Neuronal stem cell (in vitro differentiated cells): ENCODE results near the gene WAC.

Source experiments
- DNase-seq: peaks from one replicate; pipeline ENCODE4 v3.0.0-alpha.2; 2013; ENCODE audit warnings: low spot score
- H2AFZ ChIP-seq: one replicate; pipeline ENCODE4 v1.6.1; 2013; ENCODE audit warnings: mild to moderate bottlenecking, low read length, inconsistent platforms
- H2AK5ac ChIP-seq: 2 replicates; pipeline ENCODE4 v1.6.1; 2013; ENCODE audit warnings: low read depth, mild to moderate bottlenecking, inconsistent platforms, low read length, moderate library complexity, mixed read lengths
- H2BK120ac ChIP-seq: 2 replicates; pipeline ENCODE4 v1.6.1; 2013; ENCODE audit warnings: low read depth, mild to moderate bottlenecking, inconsistent platforms, low read length, moderate library complexity, mixed read lengths
- H2BK12ac ChIP-seq: one replicate; pipeline ENCODE4 v1.6.1; 2013; ENCODE audit warnings: low read length, inconsistent platforms
- H2BK15ac ChIP-seq: 2 replicates; pipeline ENCODE4 v1.6.1; 2013; ENCODE audit warnings: mild to moderate bottlenecking, low read length, inconsistent platforms, mixed read lengths
- H2BK5ac ChIP-seq: one replicate; pipeline ENCODE4 v1.6.1; 2013; ENCODE audit warnings: inconsistent platforms, mild to moderate bottlenecking, low read length, moderate library complexity
- H3K14ac ChIP-seq: one replicate; pipeline ENCODE4 v1.6.1; 2013; ENCODE audit warnings: low read length, inconsistent platforms
- H3K18ac ChIP-seq: 2 replicates; pipeline ENCODE4 v1.6.1; 2013; ENCODE audit warnings: low read length, inconsistent platforms
- H3K23ac ChIP-seq: 2 replicates; pipeline ENCODE4 v1.6.1; 2013; ENCODE audit warnings: low read depth, mild to moderate bottlenecking, mixed read lengths, low read length, inconsistent platforms; ENCODE audit not compliant: poor library complexity
- H3K27ac ChIP-seq: replicated peaks from 3 replicates; pipeline ENCODE4 v1.5.1; 2013; ENCODE audit warnings: low read length, inconsistent platforms
- H3K27me3 ChIP-seq, 3 experiments: 2 replicates each; pipeline ENCODE4 v1.6.1; 2013; ENCODE audit warnings: low read length in 3 of 3, mild to moderate bottlenecking in 2 of 3, inconsistent platforms in 1 of 3, low read depth in 1 of 3, mixed read lengths in 1 of 3, moderate library complexity in 1 of 3; ENCODE audit not compliant: control insufficient read depth in 3 of 3, insufficient read depth in 3 of 3
- H3K36me3 ChIP-seq, 2 donors: replicated peaks in 1 of 2; 2 replicates each; pipeline ENCODE4 v1.6.1; 2013; ENCODE audit warnings: low read length in 2 of 2; ENCODE audit not compliant: control insufficient read depth in 2 of 2, insufficient read depth in 2 of 2
- H3K4ac ChIP-seq: 2 replicates; pipeline ENCODE4 v1.6.1; 2013; ENCODE audit warnings: inconsistent platforms, mild to moderate bottlenecking, low read length, moderate library complexity
- H3K4me1 ChIP-seq, 2 donors: 1 replicate in 1 of 2; 2 replicates in 1 of 2; pipeline ENCODE4 v1.6.1; 2013; ENCODE audit warnings: low read length in 2 of 2, low read depth in 1 of 2; ENCODE audit not compliant: control insufficient read depth in 2 of 2, insufficient read depth in 1 of 2
- H3K4me2 ChIP-seq: one replicate; pipeline ENCODE4 v1.6.1; 2013; ENCODE audit warnings: mild to moderate bottlenecking, low read length, inconsistent platforms; ENCODE audit not compliant: insufficient read depth, poor library complexity, severe bottlenecking
- H3K4me3 ChIP-seq, 2 donors: 2 replicates each; pipeline ENCODE4 v1.5.1; 2013; ENCODE audit warnings: low read length in 2 of 2, mild to moderate bottlenecking in 2 of 2, inconsistent platforms in 1 of 2, moderate library complexity in 1 of 2
- H3K79me1 ChIP-seq: one replicate; pipeline ENCODE4 v1.6.1; 2013; ENCODE audit warnings: low read depth, mild to moderate bottlenecking, inconsistent platforms, low read length, moderate library complexity
- H3K9ac ChIP-seq: one replicate; pipeline ENCODE4 v1.6.1; 2013; ENCODE audit warnings: mild to moderate bottlenecking, low read depth, low read length, inconsistent platforms; ENCODE audit not compliant: poor library complexity
- H3K9me3 ChIP-seq, 2 donors: replicated peaks in 1 of 2; 2 replicates each; pipeline versions ENCODE3 to v1.6.1; 2013; ENCODE audit warnings: low read length in 2 of 2, mild to moderate bottlenecking in 2 of 2, inconsistent platforms in 1 of 2, low read depth in 1 of 2, mixed read lengths in 1 of 2, moderate library complexity in 1 of 2; ENCODE audit not compliant: control insufficient read depth in 2 of 2, insufficient read depth in 1 of 2
- H4K8ac ChIP-seq: one replicate; pipeline ENCODE4 v1.6.1; 2013; ENCODE audit warnings: low read depth, mild to moderate bottlenecking, inconsistent platforms, low read length, moderate library complexity
- H4K91ac ChIP-seq: one replicate; pipeline ENCODE4 v1.6.1; 2013; ENCODE audit warnings: low read length, low read depth, mild to moderate bottlenecking, inconsistent platforms; ENCODE audit not compliant: poor library complexity
- WGBS, 2 donors: extraction: QIAGEN DNeasy Blood & Tissue Kit; methylation state at CpG; one replicate each; pipeline ENCODE4 v1.1.7; 2013; ENCODE audit warnings: missing lambda C conversion rate in 2 of 2, mixed read lengths in 1 of 2; ENCODE audit not compliant: insufficient read length in 2 of 2, insufficient replicate concordance in 1 of 2; ENCODE audit errors: extremely low coverage in 2 of 2; 5-methylcytosine and 5-hydroxymethylcytosine counted together

The WAC gene

DNA sequence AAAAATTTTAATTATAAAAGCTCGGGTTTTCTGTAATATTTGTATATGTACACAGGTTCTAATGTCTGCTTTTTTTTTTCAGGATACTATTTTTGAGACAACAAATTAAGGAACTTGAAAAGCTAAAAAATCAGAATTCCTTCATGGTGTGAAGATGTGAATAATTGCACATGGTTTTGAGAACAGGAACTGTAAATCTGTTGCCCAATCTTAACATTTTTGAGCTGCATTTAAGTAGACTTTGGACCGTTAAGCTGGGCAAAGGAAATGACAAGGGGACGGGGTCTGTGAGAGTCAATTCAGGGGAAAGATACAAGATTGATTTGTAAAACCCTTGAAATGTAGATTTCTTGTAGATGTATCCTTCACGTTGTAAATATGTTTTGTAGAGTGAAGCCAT is 86.5 kb downstream of the WAC start:
- no peaks in the 10 kb centered on the region for H3K4me1 ChIP-seq
- no peak overlapping the region for H3K4me2 ChIP-seq
- H3K14ac ChIP-seq = no peak overlapping the region
- H2BK15ac ChIP-seq = no peak overlapping the region
- DNase-seq = no peak
- no peak overlapping the region for H4K91ac ChIP-seq
- no CpG with 5 or more reads among the region's 4 CpGs for WGBS, 2 donors
- H2BK120ac ChIP-seq = no peak overlapping the region
- H3K9ac ChIP-seq = no peak overlapping the region
- no peak overlapping the region for H2BK12ac ChIP-seq
- no peaks in the 10 kb centered on the region for H3K79me1 ChIP-seq
- no peak overlapping the region for H4K8ac ChIP-seq
- H2AK5ac ChIP-seq = no peak overlapping the region
- no peaks in the 10 kb centered on the region for H3K9me3 ChIP-seq
- H2AFZ ChIP-seq = no peak overlapping the region
- H3K27me3 ChIP-seq = no peaks in the 10 kb centered on the region
- no peak overlapping the region for H3K23ac ChIP-seq
- H3K27ac ChIP-seq = no peak overlapping the region
- no peak overlapping the region for H3K18ac ChIP-seq
- no peak overlapping the region for H2BK5ac ChIP-seq
- H3K4ac ChIP-seq = no peak overlapping the region
- H3K4me3 ChIP-seq = no peak overlapping the region
- peaks cover 8 to 75% of the 10 kb centered on the region in 2 donors for H3K36me3 ChIP-seq

DNA sequence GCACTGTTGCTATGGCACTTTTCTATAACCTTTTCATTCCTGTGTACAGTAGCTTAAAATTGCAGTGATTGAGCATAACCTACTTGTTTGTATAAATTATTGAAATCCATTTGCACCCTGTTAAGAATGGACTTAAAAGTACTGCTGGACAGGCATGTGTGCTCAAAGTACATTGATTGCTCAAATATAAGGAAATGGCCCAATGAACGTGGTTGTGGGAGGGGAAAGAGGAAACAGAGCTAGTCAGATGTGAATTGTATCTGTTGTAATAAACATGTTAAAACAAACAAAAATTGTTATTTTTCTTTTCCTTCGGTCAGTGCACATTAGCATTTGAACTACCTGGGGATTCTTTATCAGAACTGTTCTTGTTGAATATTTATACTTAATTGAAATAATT is 87.3 kb downstream of the WAC start:
- no peak overlapping the region for H4K8ac ChIP-seq
- H2BK12ac ChIP-seq = no peak overlapping the region
- H2AFZ ChIP-seq = no peak overlapping the region
- H3K4me2 ChIP-seq = no peak overlapping the region
- H3K9me3 ChIP-seq = no peaks in the 10 kb centered on the region
- H3K4me3 ChIP-seq = no peak overlapping the region
- H3K23ac ChIP-seq = no peak overlapping the region
- no peaks in the 10 kb centered on the region for H3K79me1 ChIP-seq
- no peak overlapping the region for H2BK5ac ChIP-seq
- H3K4ac ChIP-seq = no peak overlapping the region
- no peak overlapping the region for H2BK15ac ChIP-seq
- H3K9ac ChIP-seq = no peak overlapping the region
- H3K18ac ChIP-seq = no peak overlapping the region
- H3K27ac ChIP-seq = no peak overlapping the region
- no peaks in the 10 kb centered on the region for H3K4me1 ChIP-seq
- no peak overlapping the region for H2BK120ac ChIP-seq
- H4K91ac ChIP-seq = no peak overlapping the region
- DNase-seq = no peak
- H3K36me3 ChIP-seq = peaks cover 7 to 67% of the 10 kb centered on the region in 2 donors
- no peak overlapping the region for H3K14ac ChIP-seq
- no CpG with 5 or more reads among the region's 2 CpGs for WGBS, 2 donors
- H3K27me3 ChIP-seq = no peaks in the 10 kb centered on the region
- H2AK5ac ChIP-seq = no peak overlapping the region

DNA sequence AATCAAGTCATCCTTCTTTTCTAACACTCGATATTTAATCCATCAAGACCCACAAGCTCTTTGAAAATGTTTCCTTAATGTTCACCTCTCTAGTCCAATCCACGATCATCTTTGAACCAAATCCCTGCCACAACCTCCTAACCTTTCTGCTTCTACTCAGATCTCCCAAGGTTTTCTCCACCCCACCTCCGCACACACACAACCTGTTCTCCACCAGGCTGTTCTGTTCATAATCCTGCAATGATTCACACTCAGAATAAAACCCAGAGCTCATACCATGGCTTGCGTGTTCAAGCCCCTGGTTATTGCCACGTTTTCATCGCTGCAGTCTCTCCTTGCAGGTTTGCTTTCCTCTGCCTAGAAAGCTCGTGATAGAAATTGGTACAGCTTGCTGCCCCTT is 90.6 kb downstream of the WAC start:
- H2AK5ac ChIP-seq = no peak overlapping the region
- H2BK15ac ChIP-seq = no peak overlapping the region
- H3K9ac ChIP-seq = no peak overlapping the region
- no peak overlapping the region for H4K8ac ChIP-seq
- H3K79me1 ChIP-seq = no peaks in the 10 kb centered on the region
- H3K36me3 ChIP-seq = peaks cover 0 to 35% of the 10 kb centered on the region in 2 donors
- no peak overlapping the region for H3K18ac ChIP-seq
- no peaks in the 10 kb centered on the region for H3K9me3 ChIP-seq
- no peak for DNase-seq
- H3K4me2 ChIP-seq = no peak overlapping the region
- H3K23ac ChIP-seq = no peak overlapping the region
- no peaks in the 10 kb centered on the region for H3K27me3 ChIP-seq
- peaks cover 0 to 7% of the 10 kb centered on the region in 2 donors for H3K4me1 ChIP-seq
- no peak overlapping the region for H2BK120ac ChIP-seq
- H2BK12ac ChIP-seq = no peak overlapping the region
- no peak overlapping the region for H2AFZ ChIP-seq
- H3K4me3 ChIP-seq = no peak overlapping the region
- no peak overlapping the region for H3K14ac ChIP-seq
- H4K91ac ChIP-seq = no peak overlapping the region
- H2BK5ac ChIP-seq = no peak overlapping the region
- no peak overlapping the region for H3K27ac ChIP-seq
- no peak overlapping the region for H3K4ac ChIP-seq
- 100% methylated on average over 1 of the region's 7 CpGs; no CpG with 5 or more reads in 1 of the 2 donors for WGBS, 2 donors

DNA sequence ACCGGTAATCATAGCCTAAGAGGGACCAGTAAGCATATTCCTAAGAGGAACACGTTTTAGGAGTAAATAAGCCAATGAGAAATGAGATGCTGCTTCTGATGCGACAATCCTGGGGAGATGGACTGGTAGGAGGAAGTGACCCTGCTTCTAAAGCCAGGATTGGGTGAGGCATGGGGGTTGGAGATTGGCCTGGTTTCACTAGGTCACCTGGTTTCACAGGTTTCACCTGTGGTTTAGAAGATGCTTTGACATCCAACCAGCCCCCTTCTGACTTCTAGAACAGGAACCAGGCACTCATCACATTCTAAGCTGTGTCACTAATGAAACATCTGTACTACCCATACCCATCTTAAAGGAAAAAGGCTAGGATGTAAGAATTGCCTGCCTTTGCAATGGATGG is 91.4 kb downstream of the WAC start:
- H3K27me3 ChIP-seq = peaks cover 0 to 3% (median 0%) of the 10 kb centered on the region in 3 experiments
- H2BK120ac ChIP-seq = no peak overlapping the region
- no peak overlapping the region for H2BK5ac ChIP-seq
- H2AFZ ChIP-seq = no peak overlapping the region
- no peak overlapping the region for H4K8ac ChIP-seq
- H2AK5ac ChIP-seq = no peak overlapping the region
- H3K9ac ChIP-seq = no peak overlapping the region
- no peak overlapping the region for H3K18ac ChIP-seq
- H3K23ac ChIP-seq = no peak overlapping the region
- H4K91ac ChIP-seq = no peak overlapping the region
- no peak overlapping the region for H2BK15ac ChIP-seq
- H3K27ac ChIP-seq = no peak overlapping the region
- no peak overlapping the region for H3K4me2 ChIP-seq
- H2BK12ac ChIP-seq = no peak overlapping the region
- WGBS, 2 donors = no CpG with 5 or more reads among the region's 3 CpGs
- H3K4me1 ChIP-seq = peaks cover 0 to 9% of the 10 kb centered on the region in 2 donors
- DNase-seq = no peak
- H3K14ac ChIP-seq = no peak overlapping the region
- H3K4me3 ChIP-seq = no peak overlapping the region
- no peaks in the 10 kb centered on the region for H3K9me3 ChIP-seq
- H3K79me1 ChIP-seq = no peaks in the 10 kb centered on the region
- H3K36me3 ChIP-seq = peaks cover 0 to 26% of the 10 kb centered on the region in 2 donors
- no peak overlapping the region for H3K4ac ChIP-seq
